Measurements from ENCODE around the gene TM4SF4.

DNA sequence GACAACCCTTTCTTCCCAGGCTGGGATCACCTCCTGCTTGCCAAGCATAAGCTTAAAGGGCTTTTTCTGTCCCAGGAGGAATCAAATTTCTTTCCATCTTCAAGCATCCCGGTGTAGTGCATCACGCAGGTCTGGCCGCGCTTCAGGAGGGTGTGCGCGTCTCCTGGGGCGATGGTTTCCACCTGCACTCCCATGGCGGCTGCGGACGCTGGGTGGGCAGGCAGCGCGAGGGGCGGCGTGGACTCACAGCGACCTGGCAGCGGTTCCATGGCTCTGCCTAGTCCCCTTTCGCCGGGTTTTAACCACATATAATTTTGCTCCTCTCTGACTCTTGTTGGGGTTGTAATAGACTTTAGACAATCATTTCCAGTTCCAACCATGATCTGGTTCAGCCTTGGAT, 10.6 kb upstream of the TM4SF4 start:
- TF ChIP-seq, protein P1, sequence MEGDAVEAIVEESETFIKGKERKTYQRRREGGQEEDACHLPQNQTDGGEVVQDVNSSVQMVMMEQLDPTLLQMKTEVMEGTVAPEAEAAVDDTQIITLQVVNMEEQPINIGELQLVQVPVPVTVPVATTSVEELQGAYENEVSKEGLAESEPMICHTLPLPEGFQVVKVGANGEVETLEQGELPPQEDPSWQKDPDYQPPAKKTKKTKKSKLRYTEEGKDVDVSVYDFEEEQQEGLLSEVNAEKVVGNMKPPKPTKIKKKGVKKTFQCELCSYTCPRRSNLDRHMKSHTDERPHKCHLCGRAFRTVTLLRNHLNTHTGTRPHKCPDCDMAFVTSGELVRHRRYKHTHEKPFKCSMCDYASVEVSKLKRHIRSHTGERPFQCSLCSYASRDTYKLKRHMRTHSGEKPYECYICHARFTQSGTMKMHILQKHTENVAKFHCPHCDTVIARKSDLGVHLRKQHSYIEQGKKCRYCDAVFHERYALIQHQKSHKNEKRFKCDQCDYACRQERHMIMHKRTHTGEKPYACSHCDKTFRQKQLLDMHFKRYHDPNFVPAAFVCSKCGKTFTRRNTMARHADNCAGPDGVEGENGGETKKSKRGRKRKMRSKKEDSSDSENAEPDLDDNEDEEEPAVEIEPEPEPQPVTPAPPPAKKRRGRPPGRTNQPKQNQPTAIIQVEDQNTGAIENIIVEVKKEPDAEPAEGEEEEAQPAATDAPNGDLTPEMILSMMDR (IDR thresholded peaks at IDR 0.05) = no peak
- no peak for TF ChIP-seq POLR2A (IDR thresholded peaks at IDR 0.05)

Data from esophagus squamous epithelium (tissue), 4 donors.